HG03565 (cell line): ENCODE data around the gene SHISAL1.
"Not testable (repeated sequence)": the region's sequence is repeated elsewhere in the genome, so short reads cannot be mapped to it uniquely, and the experiment has no call there.

Experiments
- ATAC-seq: cut with Tn5 transposase; IDR thresholded peaks from one replicate; pipeline ENCODE4 v1.9.1; 2021; ENCODE audit warnings: mild to moderate bottlenecking, moderate library complexity; ENCODE audit not compliant: unreplicated experiment

The SHISAL1 gene

GRCh38 chr22:44329179-44329796, 16.5 kb upstream of the SHISAL1 start:
- no peak for ATAC-seq

- no peak for ATAC-seq
Measured at GRCh38 chr22:44328762-44329161, 16.0 kb upstream of the SHISAL1 start.

- no peak for ATAC-seq
Measured at GRCh38 chr22:44328326-44328725, 15.6 kb upstream of the SHISAL1 start.

- no peak for ATAC-seq
Measured at GRCh38 chr22:44326491-44326885, 13.7 kb upstream of the SHISAL1 start.

- ATAC-seq, result no peak
Measured at GRCh38 chr22:44325718-44326490, 13.2 kb upstream of the SHISAL1 start.

- ATAC-seq, result not testable (repeated sequence)
Measured at GRCh38 chr22:44323140-44323790, 10.5 kb upstream of the SHISAL1 start.

- no peak for ATAC-seq
Measured at GRCh38 chr22:44319685-44320084, 6.9 kb upstream of the SHISAL1 start.

- ATAC-seq, result no peak
Measured at GRCh38 chr22:44318751-44319150, 6.0 kb upstream of the SHISAL1 start.

- no peak for ATAC-seq
Measured at GRCh38 chr22:44317886-44318637, 5.3 kb upstream of the SHISAL1 start.

GRCh38 chr22:44317123-44317444, 4.3 kb upstream of the SHISAL1 start:
- ATAC-seq, result no peak

GRCh38 chr22:44316393-44317122, 3.8 kb upstream of the SHISAL1 start:
- no peak for ATAC-seq

- no peak for ATAC-seq
Measured at GRCh38 chr22:44314425-44315067, 1.8 kb upstream of the SHISAL1 start.

- no peak for ATAC-seq
Measured at GRCh38 chr22:44313385-44314006, 745 bp upstream of the SHISAL1 start.

- no peak for ATAC-seq
Measured at GRCh38 chr22:44311855-44312170, 938 bp downstream of the SHISAL1 start.

GRCh38 chr22:44311104-44311854, 1.5 kb downstream of the SHISAL1 start:
- ATAC-seq, result no peak

GRCh38 chr22:44309647-44310046, 3.1 kb downstream of the SHISAL1 start:
- no peak for ATAC-seq

- ATAC-seq, result no peak
Measured at GRCh38 chr22:44309137-44309536, 3.6 kb downstream of the SHISAL1 start.

GRCh38 chr22:44307509-44308169, 5.1 kb downstream of the SHISAL1 start:
- no peak for ATAC-seq

GRCh38 chr22:44305888-44306287, 6.9 kb downstream of the SHISAL1 start:
- ATAC-seq, result no peak
